ENCODE measurements around the gene NXPH4. TPM values are rescaled to one million over a fixed set of nuclear protein-coding genes. Genes with fewer than 3 reads are reported as not detected.

The NXPH4 gene
- total and polyA plus RNA-seq, 9 donors: 0.13 to 0.20 TPM; not detected in 7

DNA sequence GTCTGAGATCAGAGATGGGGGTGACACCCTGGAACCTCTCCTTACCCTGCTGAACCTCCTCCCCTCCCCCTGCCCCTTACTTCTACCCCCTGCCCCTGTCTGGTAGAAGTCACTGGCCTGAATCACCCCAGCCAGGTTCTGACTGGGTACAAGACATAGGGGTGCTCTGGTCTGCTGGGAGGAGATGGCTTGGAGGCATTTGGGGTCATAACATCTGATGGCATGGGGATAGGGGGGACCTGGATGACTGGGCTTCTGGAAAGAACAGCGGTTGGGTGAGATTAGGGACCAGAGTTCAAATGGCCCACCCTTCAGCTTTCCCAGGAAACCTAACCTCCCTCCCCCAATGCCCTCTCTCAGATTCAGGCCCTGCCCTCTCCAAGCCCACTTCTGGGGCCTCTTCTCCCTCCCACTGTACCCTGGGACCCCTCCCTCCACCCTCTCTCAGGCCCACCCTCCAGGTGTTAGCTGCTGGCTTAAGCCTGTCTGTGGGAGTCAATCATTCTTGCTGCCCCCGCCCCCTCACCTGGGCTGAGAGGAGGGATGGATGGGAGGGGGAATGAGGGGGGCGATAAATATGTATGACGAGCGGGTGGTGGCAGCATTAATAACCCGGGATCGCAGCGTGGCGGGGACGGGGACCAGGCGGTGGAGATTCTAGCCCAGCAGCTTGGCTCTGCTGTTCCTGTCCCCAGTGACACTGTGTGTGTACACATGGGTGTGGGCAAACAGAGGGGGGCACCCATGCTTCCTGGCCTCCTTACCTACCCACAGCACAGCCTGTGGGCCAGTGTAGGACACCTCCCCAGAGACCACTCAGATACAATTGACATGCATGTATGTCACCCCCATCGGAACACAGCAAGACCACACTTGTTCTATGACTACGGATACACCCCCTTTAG, 5.9 kb downstream of the NXPH4 start:
- intact Hi-C loops (cut with DNase I): no loop called here
- no peak overlapping the region for H3K27ac ChIP-seq
- peaks cover 2% of the 10 kb centered on the region for H3K4me1 ChIP-seq (ENCODE audit: insufficient read depth)
- TF ChIP-seq POLR2A (IDR thresholded peaks at IDR 0.05) (no peak), EP300 (IDR thresholded peaks at IDR 0.05) (no peak), CTCF (IDR thresholded peaks at IDR 0.05) (no peak)
- H3K9me3 ChIP-seq: no peaks in the 10 kb centered on the region
- peaks cover 13% of the 10 kb centered on the region for H3K27me3 ChIP-seq
- no peak overlapping the region for H3K4me3 ChIP-seq
- no peaks in the 10 kb centered on the region for H3K36me3 ChIP-seq
- no peak for DNase-seq
- WGBS, 3 donors: 76 to 82% (median 79%) methylated on average over 13 of the region's 13 CpGs

- H3K36me3 ChIP-seq: no peaks in the 10 kb centered on the region
- no peaks in the 10 kb centered on the region for H3K9me3 ChIP-seq
- H3K4me3 ChIP-seq: no peak overlapping the region
- no peaks in the 10 kb centered on the region for H3K4me1 ChIP-seq (ENCODE audit: insufficient read depth)
- 73 to 78% (median 76%) methylated on average over 22 of the region's 22 CpGs for WGBS, 3 donors
- intact Hi-C loops (cut with DNase I): no loop called here
- TF ChIP-seq POLR2A (IDR thresholded peaks at IDR 0.05) (no peak), CTCF (IDR thresholded peaks at IDR 0.05) (no peak), EP300 (IDR thresholded peaks at IDR 0.05) (no peak)
- DNase-seq: no peak
- no peak overlapping the region for H3K27ac ChIP-seq
- H3K27me3 ChIP-seq: peaks cover 7% of the 10 kb centered on the region
These were observed 6.9 kb downstream of the NXPH4 start for GRCh38 chr12:57223191-57224165.

GRCh38 chr12:57224278-57224972, 7.8 kb downstream of the NXPH4 start:
- 60 to 71% (median 68%) methylated on average over 29 to 30 of the region's 30 CpGs for WGBS, 3 donors
- intact Hi-C loops (cut with DNase I): no loop called here
- Histone ChIP-seq H3K27ac (no peak overlapping the region), H3K4me1 (ENCODE audit: insufficient read depth) (no peaks in the 10 kb centered on the region), H3K9me3 (no peaks in the 10 kb centered on the region), H3K27me3 (peaks cover 7% of the 10 kb centered on the region), H3K36me3 (no peaks in the 10 kb centered on the region), H3K4me3 (no peak overlapping the region)
- TF ChIP-seq EP300 (IDR thresholded peaks at IDR 0.05) (no peak), CTCF (IDR thresholded peaks at IDR 0.05) (no peak), POLR2A (IDR thresholded peaks at IDR 0.05) (no peak)
- DNase-seq: no peak
